Measurements from ENCODE around the gene CALN1. TPM values are rescaled to one million over a fixed set of nuclear protein-coding genes. Genes with fewer than 3 reads are reported as not detected.

The CALN1 gene
- total and polyA plus RNA-seq, 4 donors, result 0.14 to 0.84 (median 0.24) TPM

GRCh38 chr7:72286519-72286918 lies 125.6 kb downstream of the CALN1 start:
- Histone ChIP-seq H3K27ac (ENCODE audit: low read depth in 1 of 2, low read length in 2 of 2) (no peak overlapping the region), H3K9ac (ENCODE audit: low read depth in 1 of 2, low read length in 2 of 2) (no peak overlapping the region), H3K36me3 (ENCODE audit: control insufficient read depth in 4 of 4, insufficient read depth in 3 of 4, low read depth in 1 of 4, low read length in 3 of 4) (no peaks in the 10 kb centered on the region), H3K9me3 (ENCODE audit: control insufficient read depth in 4 of 4, low read length in 3 of 4) (peaks cover 0 to 5% (median 4%) of the 10 kb centered on the region in 4 donors), H3K4me3 (ENCODE audit: low read depth in 1 of 3, low read length in 3 of 3) (no peak overlapping the region), H3K4me1 (ENCODE audit: control insufficient read depth in 4 of 4, insufficient read depth in 4 of 4, low read length in 3 of 4) (no peaks in the 10 kb centered on the region), H3K27me3 (ENCODE audit: control insufficient read depth in 4 of 4, insufficient read depth in 4 of 4, low read length in 3 of 4) (peaks cover 0 to 4% (median 0%) of the 10 kb centered on the region in 4 donors)
- 10% methylated on average over 1 of the region's 1 CpG for WGBS
- DNase-seq (ENCODE audit: low spot score), result no peak
- no peak for TF ChIP-seq CTCF (IDR thresholded peaks at IDR 0.05; ENCODE audit: low read depth, low read length, missing input control)
- no peak for TF ChIP-seq JUND (IDR thresholded peaks at IDR 0.05)
- no peak for TF ChIP-seq RAD21 (IDR thresholded peaks at IDR 0.05)
- TF ChIP-seq NR2F2 (IDR thresholded peaks at IDR 0.05), result no peak
- TF ChIP-seq TAF1 (conservative IDR thresholded peaks at IDR 0.05), result no peak
- no peak for TF ChIP-seq GABPA (IDR thresholded peaks at IDR 0.05 in 1 of 2, conservative IDR thresholded peaks at IDR 0.05 in 1 of 2)
- TF ChIP-seq YY1 (IDR thresholded peaks at IDR 0.05), result no peak
- no peak for TF ChIP-seq HNF4G (IDR thresholded peaks at IDR 0.05)
- TF ChIP-seq, protein P1, sequence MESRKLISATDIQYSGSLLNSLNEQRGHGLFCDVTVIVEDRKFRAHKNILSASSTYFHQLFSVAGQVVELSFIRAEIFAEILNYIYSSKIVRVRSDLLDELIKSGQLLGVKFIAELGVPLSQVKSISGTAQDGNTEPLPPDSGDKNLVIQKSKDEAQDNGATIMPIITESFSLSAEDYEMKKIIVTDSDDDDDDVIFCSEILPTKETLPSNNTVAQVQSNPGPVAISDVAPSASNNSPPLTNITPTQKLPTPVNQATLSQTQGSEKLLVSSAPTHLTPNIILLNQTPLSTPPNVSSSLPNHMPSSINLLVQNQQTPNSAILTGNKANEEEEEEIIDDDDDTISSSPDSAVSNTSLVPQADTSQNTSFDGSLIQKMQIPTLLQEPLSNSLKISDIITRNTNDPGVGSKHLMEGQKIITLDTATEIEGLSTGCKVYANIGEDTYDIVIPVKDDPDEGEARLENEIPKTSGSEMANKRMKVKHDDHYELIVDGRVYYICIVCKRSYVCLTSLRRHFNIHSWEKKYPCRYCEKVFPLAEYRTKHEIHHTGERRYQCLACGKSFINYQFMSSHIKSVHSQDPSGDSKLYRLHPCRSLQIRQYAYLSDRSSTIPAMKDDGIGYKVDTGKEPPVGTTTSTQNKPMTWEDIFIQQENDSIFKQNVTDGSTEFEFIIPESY (IDR thresholded peaks at IDR 0.05), result no peak
- no peak for TF ChIP-seq RXRA (IDR thresholded peaks at IDR 0.05)
- TF ChIP-seq FOXA2 (IDR thresholded peaks at IDR 0.05), result no peak
- no peak for TF ChIP-seq SP1 (IDR thresholded peaks at IDR 0.05)
- TF ChIP-seq, protein P2, sequence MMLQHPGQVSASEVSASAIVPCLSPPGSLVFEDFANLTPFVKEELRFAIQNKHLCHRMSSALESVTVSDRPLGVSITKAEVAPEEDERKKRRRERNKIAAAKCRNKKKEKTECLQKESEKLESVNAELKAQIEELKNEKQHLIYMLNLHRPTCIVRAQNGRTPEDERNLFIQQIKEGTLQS (IDR thresholded peaks at IDR 0.05), result no peak
- no peak for TF ChIP-seq FOXA1 (IDR thresholded peaks at IDR 0.05)
- no peak for TF ChIP-seq HNF4A (conservative IDR thresholded peaks at IDR 0.05)
- TF ChIP-seq EGR1 (IDR thresholded peaks at IDR 0.05; ENCODE audit: low read depth in 2 of 2), result no peak
- TF ChIP-seq MAX (IDR thresholded peaks at IDR 0.05), result no peak
- TF ChIP-seq, protein P3, sequence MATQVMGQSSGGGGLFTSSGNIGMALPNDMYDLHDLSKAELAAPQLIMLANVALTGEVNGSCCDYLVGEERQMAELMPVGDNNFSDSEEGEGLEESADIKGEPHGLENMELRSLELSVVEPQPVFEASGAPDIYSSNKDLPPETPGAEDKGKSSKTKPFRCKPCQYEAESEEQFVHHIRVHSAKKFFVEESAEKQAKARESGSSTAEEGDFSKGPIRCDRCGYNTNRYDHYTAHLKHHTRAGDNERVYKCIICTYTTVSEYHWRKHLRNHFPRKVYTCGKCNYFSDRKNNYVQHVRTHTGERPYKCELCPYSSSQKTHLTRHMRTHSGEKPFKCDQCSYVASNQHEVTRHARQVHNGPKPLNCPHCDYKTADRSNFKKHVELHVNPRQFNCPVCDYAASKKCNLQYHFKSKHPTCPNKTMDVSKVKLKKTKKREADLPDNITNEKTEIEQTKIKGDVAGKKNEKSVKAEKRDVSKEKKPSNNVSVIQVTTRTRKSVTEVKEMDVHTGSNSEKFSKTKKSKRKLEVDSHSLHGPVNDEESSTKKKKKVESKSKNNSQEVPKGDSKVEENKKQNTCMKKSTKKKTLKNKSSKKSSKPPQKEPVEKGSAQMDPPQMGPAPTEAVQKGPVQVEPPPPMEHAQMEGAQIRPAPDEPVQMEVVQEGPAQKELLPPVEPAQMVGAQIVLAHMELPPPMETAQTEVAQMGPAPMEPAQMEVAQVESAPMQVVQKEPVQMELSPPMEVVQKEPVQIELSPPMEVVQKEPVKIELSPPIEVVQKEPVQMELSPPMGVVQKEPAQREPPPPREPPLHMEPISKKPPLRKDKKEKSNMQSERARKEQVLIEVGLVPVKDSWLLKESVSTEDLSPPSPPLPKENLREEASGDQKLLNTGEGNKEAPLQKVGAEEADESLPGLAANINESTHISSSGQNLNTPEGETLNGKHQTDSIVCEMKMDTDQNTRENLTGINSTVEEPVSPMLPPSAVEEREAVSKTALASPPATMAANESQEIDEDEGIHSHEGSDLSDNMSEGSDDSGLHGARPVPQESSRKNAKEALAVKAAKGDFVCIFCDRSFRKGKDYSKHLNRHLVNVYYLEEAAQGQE (IDR thresholded peaks at IDR 0.05), result no peak

Data from liver (tissue), 9 donors.